ENCODE data around the gene B3GNT3.

Gene B3GNT3

DNA sequence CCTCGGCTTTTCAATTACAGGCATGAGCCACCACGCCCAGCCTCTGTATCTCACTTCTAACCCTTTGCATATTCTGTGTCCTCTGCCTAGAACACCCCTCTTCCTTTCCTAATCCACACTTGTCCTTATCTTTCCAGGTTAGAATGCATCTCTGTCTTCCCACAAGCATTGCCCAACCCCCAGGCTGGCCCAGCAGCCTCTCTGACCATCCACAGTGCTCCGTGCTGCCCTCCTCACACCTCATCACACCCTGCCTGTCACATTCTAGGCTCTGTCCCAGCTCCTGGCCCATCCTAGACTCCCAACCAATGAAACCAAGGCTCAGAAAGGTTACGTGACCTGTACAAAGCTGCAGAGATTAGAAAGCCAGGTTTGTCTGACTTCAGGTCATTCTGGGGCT lies 41.6 kb downstream of the B3GNT3 start:
- DNase-seq = no peak

DNA sequence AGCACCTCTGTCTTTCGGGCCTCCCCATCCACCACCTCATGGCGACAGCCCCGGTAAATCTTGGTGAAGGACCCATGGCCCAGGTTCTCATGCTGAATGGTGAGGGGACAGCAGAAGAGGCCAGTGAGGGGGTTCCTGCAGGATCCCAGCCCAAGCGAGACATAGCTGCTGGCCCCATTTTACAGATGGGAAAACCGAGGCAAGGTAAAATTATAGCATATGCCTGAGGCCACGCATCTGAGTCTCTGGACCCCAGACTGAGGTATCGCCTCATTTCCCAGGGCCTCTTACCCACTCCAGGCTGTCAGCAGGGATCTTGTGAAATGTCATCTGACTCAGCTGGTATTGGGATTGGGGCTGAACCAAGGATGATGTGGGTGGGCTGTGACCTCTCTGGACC lies 43.0 kb downstream of the B3GNT3 start:
- no peak for DNase-seq

DNA sequence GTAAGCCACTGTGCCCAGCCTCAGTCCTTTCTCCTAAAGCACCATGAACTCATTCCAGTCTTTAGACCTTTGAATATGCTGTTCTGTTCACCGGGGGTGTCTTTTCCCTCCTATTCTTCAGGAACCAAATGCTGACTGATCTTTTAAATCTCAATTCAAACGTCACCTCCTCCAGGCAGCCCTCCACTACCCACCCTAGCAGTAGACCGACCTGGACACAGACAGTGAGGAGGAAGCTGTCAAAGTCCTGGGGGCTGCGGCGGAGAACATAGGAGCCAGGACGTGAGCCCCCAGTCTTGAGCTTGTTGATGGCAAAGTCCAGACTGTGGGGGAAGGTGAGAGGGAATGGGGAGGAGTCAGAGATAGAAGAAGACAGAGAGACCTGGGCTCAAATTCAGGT lies 45.1 kb downstream of the B3GNT3 start:
- DNase-seq = no peak

DNA sequence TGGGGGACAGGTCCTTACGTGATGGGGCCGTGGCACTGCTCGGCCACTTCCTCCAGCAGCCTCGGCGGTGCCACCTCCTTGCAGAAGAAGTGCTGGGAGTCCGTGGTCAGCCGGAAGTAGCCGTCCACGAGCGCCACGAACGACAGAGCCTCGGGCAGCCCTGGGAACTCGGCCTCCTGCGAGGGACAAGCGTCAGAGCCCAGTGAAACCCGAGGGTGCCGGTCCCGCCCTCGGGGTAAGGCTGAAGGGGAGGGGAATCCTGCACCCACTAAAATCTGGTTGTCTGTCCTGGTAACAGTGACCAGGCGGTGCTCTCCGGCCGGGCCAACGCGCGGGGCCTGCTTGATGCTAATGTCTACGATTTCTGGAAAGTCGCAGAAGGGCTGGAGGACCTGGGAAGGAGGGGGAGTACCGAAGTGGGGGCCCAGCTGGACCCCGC lies 46.5 kb downstream of the B3GNT3 start:
- no peak for DNase-seq

DNA sequence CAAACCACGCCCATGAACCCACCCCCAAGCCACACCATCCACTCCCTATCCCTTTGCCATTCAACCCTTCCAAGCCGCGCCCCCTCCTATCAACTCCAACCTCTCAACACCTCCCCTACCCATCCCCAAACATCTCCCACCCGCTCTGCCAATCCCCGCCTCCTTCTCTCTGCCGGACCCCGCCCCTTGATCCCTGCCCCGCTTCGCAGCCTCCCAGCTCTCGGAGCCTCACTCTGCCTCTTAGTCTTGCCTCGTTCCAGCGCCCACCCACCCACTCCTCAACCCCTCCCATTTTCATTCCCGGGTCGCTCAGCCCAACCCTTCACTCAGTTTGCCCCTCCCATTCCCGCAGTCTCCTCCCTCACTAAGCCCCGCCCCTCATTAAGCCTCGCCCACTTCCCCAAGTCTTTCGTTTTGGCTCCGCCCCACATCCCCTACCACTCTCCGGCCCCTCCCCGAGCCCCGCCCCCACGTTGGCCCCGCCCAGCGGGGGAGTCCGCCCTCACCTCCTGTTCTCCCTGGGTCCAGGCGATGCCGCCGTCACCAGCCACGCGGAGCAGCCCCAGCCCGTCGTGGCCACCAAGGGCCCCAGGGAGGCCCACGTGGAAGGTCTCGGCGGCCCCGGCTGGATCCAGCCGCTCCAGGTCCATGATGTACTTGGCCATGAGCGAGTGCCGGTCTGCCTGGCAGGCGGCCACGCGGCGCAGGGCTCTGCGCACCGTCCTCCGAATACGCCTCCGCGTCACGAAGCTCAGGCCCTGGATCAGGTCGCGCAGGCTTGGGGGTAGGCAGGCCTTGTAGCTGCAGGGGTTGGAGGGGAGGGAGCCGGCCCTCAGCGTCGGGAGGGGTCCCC lies 47.1 kb downstream of the B3GNT3 start:
- peak; percentile 95 for DNase-seq

DNA sequence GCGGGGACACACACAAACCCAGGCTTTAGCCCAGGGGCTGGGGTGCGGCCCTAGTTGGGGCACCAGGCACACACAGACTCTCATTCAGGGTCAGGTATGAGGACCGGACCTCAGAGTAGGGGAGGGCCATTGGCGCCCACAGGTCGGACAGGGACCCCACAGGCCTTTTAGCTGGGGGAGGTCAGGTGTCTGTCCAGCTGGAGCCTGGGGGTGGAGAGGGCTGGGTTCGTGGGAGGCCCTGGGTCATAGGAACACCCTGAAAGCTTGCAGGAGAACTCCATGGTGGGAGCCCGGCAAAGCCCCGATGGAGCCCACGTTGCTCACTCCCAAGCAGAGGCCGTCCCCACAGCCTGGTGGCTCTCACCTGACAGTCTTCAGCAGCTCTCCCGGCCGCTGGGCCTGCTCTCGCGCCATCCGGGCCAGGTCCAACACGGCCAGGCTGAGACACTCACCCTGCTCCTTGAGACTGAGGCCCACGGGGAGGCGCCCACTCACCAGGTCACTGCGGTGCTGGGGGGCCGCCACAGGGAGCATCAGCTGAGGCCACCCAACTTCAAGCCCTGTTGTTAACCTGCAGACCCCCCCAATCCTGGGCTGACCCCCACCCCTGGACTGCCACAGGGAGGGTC lies 47.8 kb downstream of the B3GNT3 start:
- no peak for DNase-seq

DNA sequence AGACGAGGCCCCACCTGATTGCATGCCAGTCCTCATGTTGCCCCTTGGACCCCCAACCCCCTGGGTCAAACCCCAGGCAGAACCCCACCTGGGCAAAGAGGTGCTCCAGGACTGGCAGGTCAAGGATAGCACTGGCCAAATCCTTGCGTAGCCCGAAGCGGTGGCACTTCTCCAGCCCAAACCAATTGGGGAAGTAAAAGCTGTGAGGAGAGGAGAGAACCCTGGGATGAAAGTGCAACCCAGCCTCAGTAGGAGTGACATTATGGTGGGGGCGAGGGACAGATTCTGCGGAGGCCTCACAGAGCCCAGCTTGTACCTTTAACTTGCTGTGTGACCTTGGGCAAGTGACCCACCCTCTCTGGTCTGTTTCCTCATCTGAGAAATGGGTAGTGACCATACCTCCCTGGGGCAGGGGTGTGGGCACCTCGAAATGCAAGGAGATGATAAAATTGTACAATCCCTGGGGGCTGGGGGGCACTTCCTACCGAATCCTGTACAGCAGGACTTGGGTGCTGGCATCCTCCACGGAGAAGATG lies 48.4 kb downstream of the B3GNT3 start:
- no peak for DNase-seq

DNA sequence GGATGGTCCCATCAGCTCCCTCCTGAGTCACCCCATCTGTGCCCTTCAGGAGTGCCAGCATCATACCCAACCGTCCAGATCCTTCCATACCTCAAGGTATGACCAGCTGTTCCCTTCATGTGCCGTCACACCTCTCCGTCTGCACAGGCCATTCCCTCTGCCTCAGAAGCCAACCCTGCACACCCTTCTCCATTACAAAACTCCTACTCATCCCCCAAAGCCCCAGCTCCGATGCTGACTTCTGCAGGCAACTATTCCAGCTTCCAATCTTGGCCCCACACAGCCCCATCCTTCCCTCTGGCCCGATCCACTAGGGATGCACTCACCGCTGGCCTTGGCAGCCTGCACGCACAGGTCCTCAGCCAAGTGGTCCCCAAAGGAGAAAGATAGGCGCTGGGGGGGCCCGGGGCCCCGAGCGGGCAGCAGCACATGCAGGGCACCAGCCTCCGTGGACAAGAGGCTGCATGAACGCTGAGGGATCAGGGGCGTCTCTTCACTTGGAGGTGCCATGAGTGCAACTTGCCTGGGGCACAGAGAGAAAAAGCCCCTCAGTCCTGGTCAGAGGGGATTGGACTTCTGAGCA lies 49.1 kb downstream of the B3GNT3 start:
- DNase-seq = no peak

DNA sequence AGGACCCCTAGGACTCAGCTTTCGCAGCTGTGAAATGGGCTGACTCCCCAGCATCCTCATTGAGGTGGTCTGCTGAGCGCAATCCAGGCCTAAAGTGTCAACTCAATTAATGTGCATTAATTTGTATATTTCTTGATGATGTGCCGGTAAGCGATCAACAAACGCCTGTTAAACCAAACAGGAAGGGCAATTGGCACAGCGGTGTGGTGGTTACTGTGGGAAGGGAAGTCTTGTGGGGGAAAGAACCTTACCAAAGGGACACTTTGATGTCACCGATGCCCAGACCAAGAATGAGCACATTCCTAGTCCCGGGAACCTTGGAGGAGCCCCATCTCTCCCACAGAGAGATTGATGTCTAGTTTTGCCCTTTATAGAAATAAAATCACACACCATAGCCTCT lies 51.2 kb downstream of the B3GNT3 start:
- DNase-seq = no peak

DNA sequence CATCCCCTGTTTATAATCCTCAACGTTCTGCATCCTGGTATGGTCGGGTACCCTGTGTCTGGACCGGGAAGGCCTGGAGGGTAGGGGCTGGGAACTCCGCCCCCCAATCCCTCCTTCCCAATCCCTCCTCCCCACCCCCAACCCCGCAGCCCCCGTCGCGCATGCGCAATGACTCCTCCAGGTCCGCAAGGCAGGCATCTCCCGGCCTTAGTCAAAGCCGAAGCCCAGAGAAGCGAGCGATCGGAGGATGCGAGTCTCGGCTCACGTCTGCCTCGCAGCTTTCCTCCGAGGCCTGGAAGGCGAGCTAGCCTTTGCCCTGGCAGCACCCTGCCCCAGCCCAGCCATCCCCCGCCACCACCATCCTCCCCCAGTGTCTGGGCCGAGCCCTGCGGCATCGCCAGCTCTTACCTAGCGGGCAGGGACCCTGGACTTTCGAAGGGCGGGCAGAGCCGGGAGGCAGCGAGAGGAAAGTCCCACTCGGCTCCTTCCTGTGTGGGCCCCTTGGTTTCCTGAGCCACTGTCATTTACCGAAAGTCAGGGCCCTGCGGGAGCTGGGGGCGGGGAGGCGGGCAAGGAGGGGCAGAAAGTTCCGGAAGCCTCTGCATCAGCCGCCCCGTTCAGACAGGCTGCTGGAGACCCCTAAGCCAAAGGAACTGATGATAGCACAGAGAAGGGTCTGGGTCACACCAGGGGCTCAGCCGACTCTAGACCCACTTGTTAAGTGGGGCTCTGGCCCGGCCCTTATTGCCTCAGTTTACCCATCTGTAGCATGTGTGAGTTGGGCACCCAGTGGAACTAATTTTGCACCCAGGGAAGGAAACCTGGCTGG lies 52.8 kb downstream of the B3GNT3 start, which contains the start of gene JAK3:
Gene JAK3, minus strand, starts transcription at position 445 of the 829 bp plus-strand sequence. CDS start 3,565 bp downstream, outside the sequence.
- DNase-seq = peak; percentile 75

DNA sequence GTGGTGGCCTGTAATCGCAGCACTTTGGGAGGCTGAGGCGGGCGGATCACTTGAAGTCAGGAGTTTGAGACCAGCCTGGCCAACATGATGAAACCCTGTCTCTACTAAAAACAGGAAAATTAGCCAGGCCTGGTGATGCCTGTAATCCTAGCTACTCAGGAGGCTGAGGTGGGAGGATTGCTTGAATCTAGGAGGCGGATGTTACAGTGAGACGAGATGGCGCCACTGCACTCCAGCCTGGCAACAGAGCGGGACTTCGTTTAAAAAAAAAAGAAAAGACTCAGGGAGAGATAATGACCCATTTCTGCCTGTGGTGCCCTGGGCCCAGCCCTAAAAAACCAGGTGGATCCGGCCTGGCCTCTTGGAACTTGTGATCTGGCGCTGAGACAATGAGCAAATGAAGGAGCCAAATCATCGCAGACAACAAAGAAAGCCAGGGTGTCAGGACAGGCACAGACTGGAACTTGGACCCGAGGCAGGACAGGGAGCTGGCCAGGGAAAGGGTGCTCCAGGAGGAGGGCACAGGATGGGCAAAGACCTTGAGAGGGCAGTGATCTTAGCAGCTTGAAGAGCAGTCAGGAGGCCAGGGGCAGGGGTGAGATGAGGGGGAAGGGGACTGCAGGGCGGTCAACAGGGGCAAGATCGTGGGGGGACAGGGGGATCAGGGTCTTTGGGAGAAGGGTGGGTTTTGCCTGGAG lies 53.8 kb downstream of the B3GNT3 start:
- DNase-seq = no peak

DNA sequence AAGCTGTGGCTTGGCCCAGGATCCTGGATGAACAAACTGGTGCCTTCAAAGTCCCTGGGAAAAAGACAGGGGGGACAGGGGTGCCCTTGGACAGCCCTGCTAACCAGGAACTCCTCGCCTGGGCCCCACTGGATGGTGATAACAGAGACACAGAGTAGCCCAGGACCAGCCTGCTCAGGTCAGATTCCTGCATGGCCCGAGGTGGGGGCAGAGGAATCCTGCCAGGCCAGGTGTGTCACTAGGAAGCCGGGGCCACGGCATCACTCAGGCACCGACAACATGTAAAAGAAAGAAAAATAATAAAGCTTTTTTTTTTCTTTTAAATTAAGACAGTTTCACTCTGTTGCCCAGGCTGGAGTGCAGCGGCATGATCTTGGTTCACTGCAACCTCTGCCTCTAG lies 59.1 kb downstream of the B3GNT3 start:
- DNase-seq = no peak

DNA sequence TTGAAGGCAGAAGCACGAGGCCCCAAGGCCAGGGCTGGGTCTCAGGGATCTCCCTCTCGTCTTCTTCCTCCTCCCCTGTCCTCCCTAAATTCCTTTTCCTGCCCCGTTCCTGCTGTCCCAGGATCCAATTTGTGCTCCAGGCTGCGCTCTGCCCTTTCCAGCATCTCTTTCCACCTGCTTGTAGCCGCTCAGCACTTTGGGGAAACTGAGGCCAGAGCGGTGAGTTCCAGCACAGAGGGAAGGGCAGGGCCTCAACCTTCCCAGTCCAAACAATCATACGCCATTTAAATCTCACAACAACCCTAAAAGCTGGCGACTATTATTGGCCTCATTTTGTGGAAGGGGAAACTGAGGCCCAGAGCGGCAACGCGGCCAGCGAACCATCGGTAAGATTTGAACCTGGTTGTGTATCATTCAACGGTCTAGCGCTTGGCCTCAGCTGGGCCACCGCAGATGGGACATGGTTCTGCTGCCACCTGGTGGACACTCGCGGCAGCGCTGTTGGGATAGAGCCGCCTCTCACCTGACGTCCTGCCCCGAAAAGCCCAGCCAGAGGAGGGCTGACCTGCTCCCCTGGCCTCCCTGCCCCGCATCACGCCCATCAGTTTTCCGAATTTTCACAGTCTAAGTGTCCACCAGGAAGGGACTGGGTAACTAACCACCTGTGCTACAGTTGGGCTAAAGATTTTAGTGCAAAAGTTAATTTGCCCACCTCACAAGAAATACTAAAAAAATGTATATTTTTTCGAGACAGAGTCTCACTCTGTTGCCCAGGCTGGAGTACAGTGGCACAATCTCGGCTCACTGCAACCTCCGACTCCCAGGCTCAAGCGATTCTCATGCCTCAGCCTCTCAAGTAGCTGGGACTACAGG lies 60.6 kb downstream of the B3GNT3 start:
- DNase-seq = peak; percentile 75

DNA sequence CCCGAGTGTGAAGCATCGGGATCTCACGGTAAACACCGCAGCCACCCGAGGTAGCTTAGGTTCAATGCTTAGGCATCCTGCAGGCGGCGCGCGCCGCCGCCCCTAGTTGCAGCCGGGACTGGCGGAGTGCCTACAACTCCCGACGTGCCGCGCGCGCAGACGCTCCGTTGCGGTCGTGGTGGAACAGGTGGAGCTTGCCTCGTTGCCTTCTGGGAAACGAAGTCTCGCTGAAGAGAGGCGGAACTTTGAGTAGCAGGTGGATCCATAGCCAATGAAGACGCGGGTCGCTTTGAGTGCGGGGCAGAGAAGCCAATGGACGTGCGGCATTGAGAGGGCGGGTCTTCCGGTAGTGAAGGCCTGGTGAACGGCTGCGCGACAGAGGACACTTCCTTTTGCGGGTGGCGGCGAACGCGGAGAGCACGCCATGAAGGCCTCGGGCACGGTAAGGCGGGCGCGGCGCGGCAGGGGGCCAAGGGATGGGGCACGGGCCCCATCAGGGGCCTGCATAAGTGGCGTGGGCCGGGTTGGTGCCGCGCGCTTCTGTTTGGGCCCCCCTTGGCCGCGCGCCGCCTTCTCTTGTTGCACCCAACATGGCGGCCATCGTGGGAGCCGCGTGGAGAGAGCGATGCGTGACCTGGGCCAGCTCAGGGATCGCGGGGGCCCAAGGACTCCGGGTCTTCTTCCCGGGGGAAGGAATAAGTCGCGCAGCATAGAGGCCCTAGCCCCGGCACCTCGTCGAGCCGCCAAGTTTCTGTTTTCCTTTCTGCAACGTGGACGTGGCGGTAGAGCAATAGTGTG lies 64.8 kb downstream of the B3GNT3 start, which contains the start of gene RPL18A:
Gene RPL18A, plus strand, starts transcription at position 378 of the 798 bp plus-strand sequence. Its CDS starts 47 bp downstream, at position 425.
- DNase-seq = peak; percentile 100

DNA sequence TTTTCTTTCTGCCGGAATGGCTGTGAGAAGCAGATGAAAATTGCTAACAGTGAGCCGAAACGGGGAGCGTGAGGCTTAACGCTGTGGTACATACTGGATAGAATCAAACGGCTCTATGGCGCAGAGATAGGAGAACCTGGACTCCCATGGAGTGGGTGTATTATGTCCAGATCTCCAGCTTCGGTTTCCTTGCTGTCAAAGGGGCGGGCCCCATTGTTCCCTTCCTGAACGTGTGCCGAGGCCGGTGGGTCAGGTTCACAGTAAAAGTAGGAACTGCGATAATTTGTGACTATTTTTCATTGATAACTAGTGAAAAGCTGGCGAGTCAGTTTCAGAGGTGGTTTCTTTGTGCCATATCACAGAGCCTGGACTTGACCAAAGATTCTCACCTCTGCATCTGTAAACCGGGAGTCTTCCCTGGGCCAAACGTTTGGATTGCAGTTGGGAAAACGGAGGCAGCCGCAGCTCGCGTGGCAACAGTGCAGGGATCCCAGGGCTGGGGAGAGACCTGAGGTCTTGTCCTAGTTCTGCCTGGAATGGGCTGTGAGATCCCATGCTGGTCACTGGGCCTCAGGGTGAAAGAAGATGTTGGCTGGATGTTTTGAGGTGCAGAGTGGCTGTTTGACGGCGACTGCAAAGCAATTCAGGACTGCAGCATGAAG lies 65.5 kb downstream of the B3GNT3 start:
- DNase-seq = peak; percentile 48

DNA sequence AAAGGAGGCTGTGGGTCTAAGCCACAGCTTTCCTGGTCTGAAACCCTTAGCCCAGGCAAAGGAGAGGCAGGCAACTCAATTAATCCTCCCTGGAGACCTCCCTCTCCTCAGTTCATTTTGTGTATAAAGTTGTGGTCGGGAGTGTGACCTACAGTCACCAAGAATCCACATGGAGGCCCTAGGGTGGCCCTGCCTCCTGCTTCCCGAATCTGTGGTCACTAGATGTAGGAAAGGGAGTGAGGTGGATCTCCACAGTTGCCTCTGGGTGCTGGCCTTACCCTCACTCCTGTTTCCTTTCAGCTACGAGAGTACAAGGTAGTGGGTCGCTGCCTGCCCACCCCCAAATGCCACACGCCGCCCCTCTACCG lies 66.0 kb downstream of the B3GNT3 start:
- DNase-seq = no peak

DNA sequence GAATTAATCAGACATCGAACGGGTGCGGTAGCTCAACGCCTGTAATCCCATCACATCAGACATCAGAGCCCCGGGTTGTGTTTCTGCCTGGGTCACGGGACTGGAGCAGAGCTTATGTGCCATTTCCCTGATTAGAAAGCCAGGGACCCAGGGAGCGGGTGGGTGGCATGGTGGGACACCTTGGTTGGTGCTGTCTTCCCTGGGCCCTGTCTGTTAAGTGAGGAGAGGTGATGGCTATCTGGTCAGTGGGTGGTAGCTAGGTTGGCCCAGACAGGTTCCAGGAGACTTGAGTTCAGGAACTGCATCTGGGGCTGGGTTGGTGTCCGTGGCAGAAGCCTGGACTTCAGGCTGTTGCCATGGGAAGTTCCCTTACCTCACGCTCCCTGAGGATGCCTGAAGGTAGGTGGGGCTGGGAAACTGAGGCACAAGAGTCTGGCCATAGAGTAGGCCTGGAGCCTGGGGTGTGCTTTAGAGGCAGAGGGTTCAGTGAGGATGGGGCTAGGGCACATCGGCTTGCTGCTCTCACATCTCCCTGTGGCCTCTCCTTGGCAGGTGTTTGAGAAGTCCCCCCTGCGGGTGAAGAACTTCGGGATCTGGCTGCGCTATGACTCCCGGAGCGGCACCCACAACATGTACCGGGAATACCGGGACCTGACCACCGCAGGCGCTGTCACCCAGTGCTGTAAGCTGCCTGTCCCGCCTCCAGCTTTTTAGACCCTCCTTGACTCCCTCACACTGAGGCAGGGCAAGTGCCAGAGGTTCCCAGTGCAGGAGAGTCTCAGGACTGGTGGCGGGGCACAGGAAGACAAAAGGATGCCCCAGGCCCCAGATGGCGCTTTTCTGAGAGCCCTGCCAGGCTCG lies 66.8 kb downstream of the B3GNT3 start:
- no peak for DNase-seq

DNA sequence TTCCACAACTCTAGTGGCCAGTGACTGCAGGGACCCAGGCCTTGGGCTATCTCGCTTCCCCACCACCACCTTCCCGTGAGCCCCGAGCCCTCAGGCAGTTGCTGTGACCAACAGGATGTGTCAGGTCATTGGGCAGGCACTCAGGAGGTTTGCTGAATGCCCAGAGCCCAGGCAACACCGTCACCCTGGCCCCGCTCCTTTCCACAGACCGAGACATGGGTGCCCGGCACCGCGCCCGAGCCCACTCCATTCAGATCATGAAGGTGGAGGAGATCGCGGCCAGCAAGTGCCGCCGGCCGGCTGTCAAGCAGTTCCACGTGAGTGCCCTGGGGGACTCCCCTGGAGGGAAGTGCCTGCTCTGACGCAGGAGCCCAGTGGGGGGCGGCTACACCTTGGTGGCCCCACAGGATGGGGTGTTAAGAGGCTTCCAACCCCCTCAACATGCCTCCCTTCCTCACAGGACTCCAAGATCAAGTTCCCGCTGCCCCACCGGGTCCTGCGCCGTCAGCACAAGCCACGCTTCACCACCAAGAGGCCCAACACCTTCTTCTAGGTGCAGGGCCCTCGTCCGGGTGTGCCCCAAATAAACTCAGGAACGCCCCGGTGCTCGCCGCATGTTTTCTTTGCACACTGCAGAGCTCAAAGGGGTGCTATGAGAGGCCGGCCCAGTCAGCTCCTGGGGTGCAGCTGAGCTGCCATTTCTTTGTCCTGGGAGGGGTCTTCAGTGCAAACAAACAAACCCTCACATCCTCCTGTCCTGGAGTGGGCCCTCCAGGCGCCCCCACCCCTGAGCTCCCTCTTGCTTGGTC lies 68.0 kb downstream of the B3GNT3 start:
- DNase-seq = no peak
